Coronary artery (tissue), 2 donors: ENCODE data around the gene THRA.

Experiments used
- DNase-seq: peaks from one replicate; pipeline ENCODE4 v3.0.0-alpha.2; 2017; ENCODE audit warnings: low spot score
- H3K27ac ChIP-seq, 2 donors: fragments of 200-600 bp; sonication (generic); one replicate each; pipeline ENCODE4 v1.5.1; 2016 to 2019
- H3K4me3 ChIP-seq: fragments of 200-600 bp; sonication (generic); 2 replicates; pipeline ENCODE4 v1.5.1; 2016; ENCODE audit warnings: mild to moderate bottlenecking, moderate library complexity
- CTCF ChIP-seq: fragments of 200-600 bp; sonication (generic); IDR thresholded peaks from one replicate; pipeline ENCODE4 v1.5.1; 2019; ENCODE audit warnings: antibody characterized with exemption

Gene THRA

DNA sequence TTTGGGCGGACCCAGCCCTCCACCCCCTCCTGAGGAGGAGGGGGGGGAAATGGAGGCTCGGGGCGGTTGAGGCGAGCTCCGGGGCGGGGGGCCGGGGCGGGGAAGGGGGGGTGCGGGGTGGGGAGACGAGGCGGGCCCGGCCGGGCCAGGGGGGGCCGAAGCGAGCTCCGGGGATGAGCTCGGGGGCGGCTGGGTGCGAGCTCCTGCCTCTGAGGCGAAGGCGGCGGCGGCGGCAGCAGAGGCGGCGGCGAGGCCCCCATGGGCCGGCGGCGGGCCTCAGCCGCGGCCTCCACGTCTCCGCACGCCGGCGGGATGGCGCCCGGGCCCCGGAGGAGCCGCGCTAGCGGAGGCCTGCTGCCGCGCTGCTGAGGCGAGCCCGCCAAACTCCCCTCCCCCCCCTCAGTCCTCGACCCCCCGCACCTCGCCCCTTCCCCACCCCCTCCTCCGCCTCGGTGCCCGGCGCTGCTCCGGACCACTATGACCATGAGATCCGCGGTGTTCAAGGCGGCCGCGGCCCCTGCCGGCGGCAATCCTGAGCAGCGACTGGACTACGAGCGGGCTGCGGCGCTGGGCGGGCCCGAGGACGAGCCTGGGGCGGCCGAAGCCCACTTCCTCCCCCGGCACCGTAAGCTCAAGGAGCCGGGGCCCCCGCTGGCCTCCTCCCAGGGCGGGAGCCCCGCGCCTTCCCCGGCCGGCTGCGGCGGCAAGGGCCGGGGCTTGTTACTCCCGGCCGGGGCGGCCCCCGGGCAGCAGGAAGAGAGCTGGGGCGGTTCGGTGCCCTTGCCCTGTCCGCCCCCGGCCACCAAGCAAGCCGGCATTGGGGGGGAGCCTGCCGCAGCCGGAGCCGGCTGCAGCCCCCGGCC, 59.6 kb downstream of the THRA start:
- no peak for TF ChIP-seq CTCF
- peak; percentile 77 for DNase-seq
- Histone ChIP-seq H3K4me3 (peak overlapping the region; percentile 99), H3K27ac (peak overlapping the region; percentile 99 to 100)

- peak overlapping the region; percentile 99 for H3K4me3 ChIP-seq
- no peak for TF ChIP-seq CTCF
- peak overlapping the region; percentile 99 to 100 for H3K27ac ChIP-seq
- peak; percentile 76 for DNase-seq
Observed at GRCh38 chr17:40122999-40123810, 60.4 kb downstream of the THRA start.

DNA sequence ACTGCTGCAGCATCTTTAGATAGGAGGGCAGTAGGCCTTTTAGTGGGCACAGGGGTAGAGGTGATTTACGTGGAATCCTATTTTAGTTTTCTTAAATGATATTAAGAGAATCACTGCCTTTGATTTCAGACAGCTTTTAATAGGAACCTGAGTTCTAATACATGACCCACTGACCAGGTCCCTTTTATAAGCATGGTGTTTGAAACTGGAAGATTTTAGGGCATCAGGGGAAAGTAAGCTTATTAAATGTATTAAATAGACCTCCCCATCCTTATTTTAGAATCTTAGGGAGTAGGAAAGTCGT, 61.0 kb downstream of the THRA start:
- no peak for TF ChIP-seq CTCF
- Histone ChIP-seq H3K4me3 (peak overlapping the region; percentile 99), H3K27ac (peak overlapping the region; percentile 99 to 100)
- DNase-seq: no peak

DNA sequence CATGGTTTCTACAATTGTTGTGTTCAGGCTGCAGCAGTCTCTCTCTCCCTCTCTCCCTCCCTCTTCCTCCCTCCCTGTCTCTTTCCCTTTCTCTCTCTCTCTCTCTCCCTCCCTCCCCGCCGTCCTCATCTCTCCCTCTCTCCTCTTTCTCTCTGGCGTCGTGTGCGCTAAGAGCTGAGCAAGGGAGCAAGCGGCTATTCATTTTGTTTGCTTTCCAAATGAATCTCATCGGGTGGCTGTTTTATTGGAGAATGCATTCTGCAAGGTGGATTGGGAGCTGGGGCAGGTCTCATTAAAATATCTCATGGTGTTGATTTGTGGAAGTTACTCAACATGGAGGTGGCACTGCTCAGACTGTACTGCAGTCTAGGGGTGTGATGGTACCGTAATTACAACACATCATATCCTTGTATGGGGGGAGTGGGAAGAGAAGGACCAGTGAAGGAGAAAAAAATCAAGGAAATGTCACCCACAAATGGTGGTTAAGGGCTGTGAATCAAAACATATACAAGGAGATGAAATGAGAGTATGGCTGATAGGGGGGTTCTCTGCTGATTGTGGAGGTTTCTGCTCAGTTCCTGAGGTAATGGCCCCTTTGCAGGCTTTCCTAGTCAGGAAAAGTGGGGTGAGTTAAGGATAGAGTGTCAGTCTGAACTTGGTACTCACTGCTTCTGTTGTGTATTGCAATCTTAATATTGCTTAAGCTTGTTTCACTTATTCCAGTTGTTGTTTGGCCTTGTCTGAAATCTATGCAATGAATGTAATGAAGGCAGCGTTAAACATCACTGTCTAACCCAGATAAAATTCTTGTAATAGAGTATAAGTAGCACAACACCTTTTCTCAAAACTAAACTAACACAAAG, 61.7 kb downstream of the THRA start:
- H3K4me3 ChIP-seq: peak overlapping the region; percentile 99
- peak overlapping the region; percentile 62 to 99 for H3K27ac ChIP-seq
- DNase-seq: no peak
- no peak for TF ChIP-seq CTCF

- no peak overlapping the region for H3K4me3 ChIP-seq
- H3K27ac ChIP-seq: no peak overlapping the region
- no peak for DNase-seq
- no peak for TF ChIP-seq CTCF
Observed at GRCh38 chr17:40129498-40129897, 66.7 kb downstream of the THRA start.

GRCh38 chr17:40130352-40131042, 67.7 kb downstream of the THRA start:
- peak overlapping the region in 1 of 2 donors; percentile 58 for H3K27ac ChIP-seq
- no peak overlapping the region for H3K4me3 ChIP-seq
- TF ChIP-seq CTCF: no peak
- DNase-seq: no peak
